Measurements from ENCODE around the gene KLHL26.

KLHL26 gene

DNA sequence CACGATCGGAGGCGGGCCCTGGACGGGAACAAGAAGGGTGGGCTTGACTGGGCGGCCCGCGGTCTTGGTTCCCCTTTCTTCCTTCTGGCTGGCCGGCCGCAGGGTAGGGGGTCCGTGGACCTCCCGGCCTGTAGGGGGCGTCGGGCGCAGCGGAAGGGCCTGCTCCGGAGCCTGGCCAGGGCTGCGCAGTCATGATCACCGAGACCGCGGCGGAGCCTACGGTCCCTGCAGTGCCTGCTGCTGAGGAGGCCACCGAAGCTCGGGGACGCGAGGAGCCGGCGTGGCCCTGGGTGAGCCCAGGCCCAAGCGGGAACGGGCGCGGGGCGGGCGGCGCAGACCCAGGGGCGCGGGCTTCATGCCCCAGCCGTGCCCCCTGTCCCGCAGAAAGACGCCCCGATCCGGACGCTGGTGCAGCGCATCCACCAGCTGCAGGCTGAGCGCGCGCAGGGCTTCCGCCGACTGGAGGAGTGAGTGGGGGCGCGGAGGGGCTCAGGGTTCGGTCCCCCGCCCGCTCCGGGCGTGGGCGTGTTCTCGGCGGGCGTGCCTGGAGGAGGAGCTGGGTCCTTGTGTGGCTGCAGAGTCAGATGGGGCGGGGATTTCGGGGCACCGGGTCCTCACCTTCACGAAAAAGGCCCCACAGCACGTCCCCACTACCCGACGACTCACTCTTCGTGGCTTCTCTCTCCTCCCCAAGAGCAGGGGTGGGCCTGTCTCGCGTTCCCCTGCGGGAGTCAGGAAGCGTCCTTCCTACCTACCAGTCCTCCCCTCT lies 48.0 kb upstream of the KLHL26 start, which contains the start of gene REX1BD:
REX1BD (plus strand) TSS at position 188 of the 769 bp plus-strand sequence; CDS start at position 192, 4 bp downstream.
- H3K27me3 ChIP-seq (ENCODE audit: insufficient read depth, low read length, poor library complexity, severe bottlenecking) = no peaks in the 10 kb centered on the region
- H3K4me1 ChIP-seq (ENCODE audit: insufficient read depth, low read length, poor library complexity, severe bottlenecking) = peaks cover 13% of the 10 kb centered on the region
- H3K79me2 ChIP-seq (ENCODE audit: insufficient read depth, low read length) = peaks cover 7% of the 10 kb centered on the region
- H4K20me1 ChIP-seq (ENCODE audit: insufficient read depth, low read length, poor library complexity, severe bottlenecking) = peaks cover 4% of the 10 kb centered on the region
- TF ChIP-seq CTCF (conservative IDR thresholded peaks at IDR 0.05; ENCODE audit: low read length) (peak; percentile 83), EZH2phosphoT487 (IDR thresholded peaks at IDR 0.05; ENCODE audit: borderline replicate concordance) (no peak)
- H3K9me2 ChIP-seq (replicated peaks; ENCODE audit: low read depth, low read length) = no peaks in the 10 kb centered on the region
- peak within 1 kb of the TSS; percentile 76 for H3K9ac ChIP-seq (ENCODE audit: low read depth, low read length, poor library complexity, severe bottlenecking)
- H3F3A ChIP-seq (ENCODE audit: low read depth) = no peaks in the 10 kb centered on the region
- H3K9me3 ChIP-seq (ENCODE audit: insufficient read depth, low read depth, low read length) = no peaks in the 10 kb centered on the region
- H3K4me3 ChIP-seq (ENCODE audit: low read length, poor library complexity, severe bottlenecking) = peak within 1 kb of the TSS; percentile 78
- H3K36me3 ChIP-seq (ENCODE audit: insufficient read depth, low read length) = no peaks in the 10 kb centered on the region
- H2AFZ ChIP-seq (ENCODE audit: low read length) = peak within 1 kb of the TSS; percentile 82
- H3K4me2 ChIP-seq (ENCODE audit: low read depth, low read length, poor library complexity, severe bottlenecking) = peak within 1 kb of the TSS; percentile 87

DNA sequence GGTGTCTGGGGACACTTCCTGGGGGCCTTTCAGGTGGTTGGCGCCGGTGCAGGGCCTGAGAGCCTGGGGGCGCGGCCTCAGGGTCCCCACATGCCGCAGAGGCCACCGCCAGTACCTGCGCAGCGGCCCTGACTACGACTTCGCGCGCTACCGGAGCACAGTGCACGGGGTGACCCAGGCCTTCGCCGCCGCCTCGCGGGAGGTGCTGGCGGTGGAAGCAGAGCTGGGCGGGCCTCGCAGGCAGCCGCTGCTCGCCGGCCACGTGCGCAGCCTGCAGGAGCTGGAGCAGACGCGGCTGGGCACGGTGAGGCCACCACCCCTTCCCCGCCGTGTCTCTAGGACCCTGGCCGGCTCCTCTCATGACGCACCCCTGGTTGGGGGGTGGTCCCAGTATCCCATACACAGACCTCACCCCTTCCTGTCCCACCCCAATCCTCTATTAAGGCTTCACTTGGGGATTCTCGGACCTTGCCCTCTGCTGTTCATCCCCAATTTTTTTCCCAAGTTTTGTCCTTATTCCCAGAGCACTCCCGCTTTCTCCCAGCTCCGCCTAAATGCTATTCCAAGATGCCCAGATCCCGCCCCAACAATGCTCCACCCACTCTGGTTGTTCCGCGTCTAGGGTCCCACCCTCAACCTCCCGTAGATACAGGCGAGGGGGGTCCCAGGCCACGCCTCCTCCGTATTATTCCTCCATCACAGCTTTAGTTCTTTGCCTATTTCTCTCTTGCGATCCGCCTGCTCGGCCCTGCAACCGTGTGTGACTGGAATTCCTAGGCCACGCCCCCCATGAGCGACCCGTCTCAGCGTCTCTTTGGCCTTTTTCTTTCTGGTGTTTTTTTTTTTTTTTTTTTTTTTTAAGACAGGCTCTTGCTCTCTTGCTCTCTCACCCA lies 47.2 kb upstream of the KLHL26 start:
- TF ChIP-seq EZH2phosphoT487 (IDR thresholded peaks at IDR 0.05; ENCODE audit: borderline replicate concordance) (no peak), CTCF (conservative IDR thresholded peaks at IDR 0.05; ENCODE audit: low read length) (no peak)
- Histone ChIP-seq H3K36me3 (ENCODE audit: insufficient read depth, low read length) (no peaks in the 10 kb centered on the region), H2AFZ (ENCODE audit: low read length) (peak overlapping the region; percentile 82), H3K27me3 (ENCODE audit: insufficient read depth, low read length, poor library complexity, severe bottlenecking) (no peaks in the 10 kb centered on the region), H3K9ac (ENCODE audit: low read depth, low read length, poor library complexity, severe bottlenecking) (peak overlapping the region; percentile 76), H3K4me3 (ENCODE audit: low read length, poor library complexity, severe bottlenecking) (peak overlapping the region; percentile 78), H3F3A (ENCODE audit: low read depth) (no peaks in the 10 kb centered on the region), H3K4me2 (ENCODE audit: low read depth, low read length, poor library complexity, severe bottlenecking) (peak overlapping the region; percentile 87), H3K4me1 (ENCODE audit: insufficient read depth, low read length, poor library complexity, severe bottlenecking) (peaks cover 16% of the 10 kb centered on the region), H3K9me2 (replicated peaks; ENCODE audit: low read depth, low read length) (no peaks in the 10 kb centered on the region), H4K20me1 (ENCODE audit: insufficient read depth, low read length, poor library complexity, severe bottlenecking) (peaks cover 4% of the 10 kb centered on the region), H3K79me2 (ENCODE audit: insufficient read depth, low read length) (peaks cover 7% of the 10 kb centered on the region), H3K9me3 (ENCODE audit: insufficient read depth, low read depth, low read length) (no peaks in the 10 kb centered on the region)

GRCh38 chr19:18590273-18591272 lies 46.3 kb upstream of the KLHL26 start:
- H3K4me3 ChIP-seq (ENCODE audit: low read length, poor library complexity, severe bottlenecking) = peak overlapping the region; percentile 78
- no peaks in the 10 kb centered on the region for H3K27me3 ChIP-seq (ENCODE audit: insufficient read depth, low read length, poor library complexity, severe bottlenecking)
- H3K9me2 ChIP-seq (replicated peaks; ENCODE audit: low read depth, low read length) = no peaks in the 10 kb centered on the region
- H3K36me3 ChIP-seq (ENCODE audit: insufficient read depth, low read length) = no peaks in the 10 kb centered on the region
- peaks cover 7% of the 10 kb centered on the region for H3K79me2 ChIP-seq (ENCODE audit: insufficient read depth, low read length)
- TF ChIP-seq EZH2phosphoT487 (IDR thresholded peaks at IDR 0.05; ENCODE audit: borderline replicate concordance) (no peak), CTCF (conservative IDR thresholded peaks at IDR 0.05; ENCODE audit: low read length) (peak; percentile 48)
- H3F3A ChIP-seq (ENCODE audit: low read depth) = no peaks in the 10 kb centered on the region
- peaks cover 19% of the 10 kb centered on the region for H3K4me1 ChIP-seq (ENCODE audit: insufficient read depth, low read length, poor library complexity, severe bottlenecking)
- peak overlapping the region; percentile 87 for H3K4me2 ChIP-seq (ENCODE audit: low read depth, low read length, poor library complexity, severe bottlenecking)
- H2AFZ ChIP-seq (ENCODE audit: low read length) = no peak overlapping the region
- no peaks in the 10 kb centered on the region for H3K9me3 ChIP-seq (ENCODE audit: insufficient read depth, low read depth, low read length)
- H3K9ac ChIP-seq (ENCODE audit: low read depth, low read length, poor library complexity, severe bottlenecking) = no peak overlapping the region
- peaks cover 4% of the 10 kb centered on the region for H4K20me1 ChIP-seq (ENCODE audit: insufficient read depth, low read length, poor library complexity, severe bottlenecking)

Measured in Loucy (cell line).